ENCODE measurements around the gene MT4.

MT4 gene

GRCh38 chr16:56616608-56617211 lies 51.8 kb downstream of the MT4 start (continued):
- TF ChIP-seq ZBTB11 (tag by site-specific recombination; conservative IDR thresholded peaks at IDR 0.05; ENCODE audit: low read depth): no peak
- no peak for TF ChIP-seq TRIM28 (IDR thresholded peaks at IDR 0.05; ENCODE audit: borderline replicate concordance, low read length)
- TF ChIP-seq KLF8 (tag by site-specific recombination; IDR thresholded peaks at IDR 0.05): no peak
- TF ChIP-seq ZNF488 (tag by site-specific recombination; IDR thresholded peaks at IDR 0.05): no peak
- no peak for TF ChIP-seq ZBTB17 (tag by site-specific recombination; IDR thresholded peaks at IDR 0.05)

GRCh38 chr16:56617212-56618085 lies 52.6 kb downstream of the MT4 start:
- Histone ChIP-seq H3K36me3 (ENCODE audit: control insufficient read depth in 2 of 2, insufficient read depth in 1 of 2, low read length in 2 of 2) (no peaks in the 10 kb centered on the region), H3K4me3 (ENCODE audit: low read depth, low read length) (no peak overlapping the region), H3K9me3 (ENCODE audit: control insufficient read depth, insufficient read depth, low read depth, low read length) (no peaks in the 10 kb centered on the region), H3K4me1 (ENCODE audit: control insufficient read depth, insufficient read depth, low read length) (no peaks in the 10 kb centered on the region), H3K27ac (ENCODE audit: extremely low read depth, low read depth, low read length) (no peak overlapping the region)
- ChIA-PET POLR2A (interaction anchor here (1.4 kb wide), 1 partner anchor 8 kb away, joined by 3 read pairs; no protein-coding TSS in a partner anchor), CTCF (interaction anchor here (0.5 to 0.6 kb wide), 2 partner anchors 9 to 51 kb away, joined by 3 to 4 read pairs; no protein-coding TSS in a partner anchor)
- TF ChIP-seq ZNF785 (tag by site-specific recombination; IDR thresholded peaks at IDR 0.05) (no peak), OSR2 (tag by site-specific recombination; IDR thresholded peaks at IDR 0.05) (no peak), ZNF354C (tag by site-specific recombination; IDR thresholded peaks at IDR 0.05; ENCODE audit: borderline replicate concordance, low read depth) (no peak), BCL6B (tag by site-specific recombination; IDR thresholded peaks at IDR 0.05) (no peak), ZNF670 (tag by site-specific recombination; IDR thresholded peaks at IDR 0.05; ENCODE audit: low read depth) (no peak), ZNF571 (tag by site-specific recombination; IDR thresholded peaks at IDR 0.05) (no peak), ZNF513 (tag by site-specific recombination; IDR thresholded peaks at IDR 0.05) (no peak), KLF17 (tag by site-specific recombination; IDR thresholded peaks at IDR 0.05) (no peak), GLIS2 (tag by site-specific recombination; IDR thresholded peaks at IDR 0.05) (no peak), ZNF48 (tag by site-specific recombination; IDR thresholded peaks at IDR 0.05) (no peak), ZNF623 (tag by site-specific recombination; IDR thresholded peaks at IDR 0.05) (no peak), ZNF26 (tag by site-specific recombination; IDR thresholded peaks at IDR 0.05) (no peak)
